ENCODE data around the gene SUMO1. TPM values are rescaled to one million over a fixed set of nuclear protein-coding genes. Genes with fewer than 3 reads are reported as not detected.

Gene SUMO1
- total and polyA plus RNA-seq, 2 of the 8 experiments (the other 6 are each of a cell fraction or from before 2014, with no cell fraction given): 108 to 238 TPM

DNA sequence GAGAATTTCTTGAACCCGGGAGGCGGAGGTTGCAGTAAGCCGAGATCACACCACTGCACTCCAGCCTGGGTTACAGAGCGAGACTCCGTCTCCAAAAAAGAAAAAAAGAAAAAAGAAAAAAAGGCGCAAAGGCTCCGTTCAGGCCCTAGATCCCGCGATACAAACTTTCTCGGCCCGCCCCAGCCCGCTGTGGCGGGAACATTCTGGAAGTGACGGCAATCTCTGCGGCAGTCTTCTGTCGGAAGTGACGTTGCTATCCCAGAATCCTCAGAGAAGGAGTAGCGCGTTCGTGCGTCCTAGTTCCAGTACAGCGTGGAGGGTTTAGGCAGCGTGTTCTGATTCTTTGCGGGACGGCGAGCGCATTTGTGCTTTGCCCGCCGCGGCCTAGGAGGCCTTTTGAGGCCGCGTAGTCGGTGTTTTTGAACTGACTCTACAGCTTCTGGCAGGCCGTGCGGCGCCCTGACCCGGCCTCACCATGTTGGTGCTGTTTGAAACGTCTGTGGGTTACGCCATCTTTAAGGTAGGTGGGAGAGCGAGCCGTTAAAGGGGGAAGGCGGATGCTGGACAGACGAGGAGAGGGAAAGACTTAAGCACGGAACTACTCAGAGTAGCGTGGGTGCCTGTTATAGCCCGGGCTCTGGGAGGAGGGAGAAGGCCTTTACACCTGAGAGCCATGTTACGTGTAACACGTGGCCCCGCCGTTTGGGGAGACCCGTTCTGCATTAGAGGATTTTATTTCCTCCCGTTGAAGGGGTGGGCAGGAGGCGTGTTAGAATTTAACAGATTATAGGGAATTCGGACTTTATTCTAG, 27.3 kb upstream of the SUMO1 start, which contains the start of gene NOP58 (continued):
- TF ChIP-seq CHD2 (IDR thresholded peaks at IDR 0.05; ENCODE audit: low read length) (peak; percentile 80), RFX5 (IDR thresholded peaks at IDR 0.05; ENCODE audit: borderline replicate concordance, low read depth, low read length) (no peak), SRF (IDR thresholded peaks at IDR 0.05; ENCODE audit: low read depth, low read length) (no peak), SIX5 (IDR thresholded peaks at IDR 0.05; ENCODE audit: low read depth, low read length) (no peak), MAFK (IDR thresholded peaks at IDR 0.05; ENCODE audit: low read depth, low read length) (no peak), KDM4A (IDR thresholded peaks at IDR 0.05; ENCODE audit: low read depth, low read length, severe bottlenecking) (peak; percentile 55), JUN (IDR thresholded peaks at IDR 0.05; ENCODE audit: low read depth, low read length) (no peak), POU5F1 (IDR thresholded peaks at IDR 0.05; ENCODE audit: low read depth, low read length) (no peak), CTBP2 (IDR thresholded peaks at IDR 0.05; ENCODE audit: borderline replicate concordance, insufficient read depth, insufficient read length, low read length) (no peak), TEAD4 (IDR thresholded peaks at IDR 0.05; ENCODE audit: low read depth, low read length) (no peak), TAF7 (optimal IDR thresholded peaks at IDR 0.05; ENCODE audit: borderline replicate concordance, low read depth, low read length) (peak; percentile 89), NRF1 (IDR thresholded peaks at IDR 0.05; ENCODE audit: low read depth, low read length) (no peak), TCF12 (IDR thresholded peaks at IDR 0.05; ENCODE audit: low read depth, low read length) (no peak), RNF2 (IDR thresholded peaks at IDR 0.05; ENCODE audit: borderline replicate concordance, low read depth, low read length, missing control alignments, poor library complexity, severe bottlenecking) (no peak), HDAC2 (IDR thresholded peaks at IDR 0.05; ENCODE audit: borderline replicate concordance in 1 of 2, low read depth in 2 of 2, low read length in 2 of 2) (0 out of 4 replicates have a peak, but pooled peaks of 1 of the 2 experiments have one; percentile 44), KDM5A (IDR thresholded peaks at IDR 0.05; ENCODE audit: low read length) (no peak)
- TF ChIP-seq, protein P1, sequence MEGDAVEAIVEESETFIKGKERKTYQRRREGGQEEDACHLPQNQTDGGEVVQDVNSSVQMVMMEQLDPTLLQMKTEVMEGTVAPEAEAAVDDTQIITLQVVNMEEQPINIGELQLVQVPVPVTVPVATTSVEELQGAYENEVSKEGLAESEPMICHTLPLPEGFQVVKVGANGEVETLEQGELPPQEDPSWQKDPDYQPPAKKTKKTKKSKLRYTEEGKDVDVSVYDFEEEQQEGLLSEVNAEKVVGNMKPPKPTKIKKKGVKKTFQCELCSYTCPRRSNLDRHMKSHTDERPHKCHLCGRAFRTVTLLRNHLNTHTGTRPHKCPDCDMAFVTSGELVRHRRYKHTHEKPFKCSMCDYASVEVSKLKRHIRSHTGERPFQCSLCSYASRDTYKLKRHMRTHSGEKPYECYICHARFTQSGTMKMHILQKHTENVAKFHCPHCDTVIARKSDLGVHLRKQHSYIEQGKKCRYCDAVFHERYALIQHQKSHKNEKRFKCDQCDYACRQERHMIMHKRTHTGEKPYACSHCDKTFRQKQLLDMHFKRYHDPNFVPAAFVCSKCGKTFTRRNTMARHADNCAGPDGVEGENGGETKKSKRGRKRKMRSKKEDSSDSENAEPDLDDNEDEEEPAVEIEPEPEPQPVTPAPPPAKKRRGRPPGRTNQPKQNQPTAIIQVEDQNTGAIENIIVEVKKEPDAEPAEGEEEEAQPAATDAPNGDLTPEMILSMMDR (IDR thresholded peaks at IDR 0.05; ENCODE audit: control extremely low read depth in 1 of 3, insufficient read depth in 1 of 3, low read depth in 1 of 3, low read length in 3 of 3): no peak
- TF ChIP-seq, protein P2, sequence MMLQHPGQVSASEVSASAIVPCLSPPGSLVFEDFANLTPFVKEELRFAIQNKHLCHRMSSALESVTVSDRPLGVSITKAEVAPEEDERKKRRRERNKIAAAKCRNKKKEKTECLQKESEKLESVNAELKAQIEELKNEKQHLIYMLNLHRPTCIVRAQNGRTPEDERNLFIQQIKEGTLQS (IDR thresholded peaks at IDR 0.05; ENCODE audit: insufficient read depth, low read depth, low read length): no peak
- TF ChIP-seq, protein P3, sequence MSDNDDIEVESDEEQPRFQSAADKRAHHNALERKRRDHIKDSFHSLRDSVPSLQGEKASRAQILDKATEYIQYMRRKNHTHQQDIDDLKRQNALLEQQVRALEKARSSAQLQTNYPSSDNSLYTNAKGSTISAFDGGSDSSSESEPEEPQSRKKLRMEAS (IDR thresholded peaks at IDR 0.05): peak; percentile 67
